GM23338 (cell line): ENCODE results near the gene ASAP2. TPM values are rescaled to one million over a fixed set of nuclear protein-coding genes. Genes with fewer than 3 reads are reported as not detected.

Experiments used
- ATAC-seq: fragments of 200-7000 bp; cut with Tn5 transposase; 3 replicates; pipeline ENCODE4 v1.9.1; 2020
- DNase-seq: peaks from one replicate; pipeline ENCODE4 v3.0.0-alpha.2; 2015; ENCODE audit warnings: low spot score
- H2AFZ ChIP-seq: fragments of 200-600 bp; sonication (generic); 2 replicates; pipeline ENCODE4 v1.8.0; 2016; ENCODE audit warnings: antibody characterized with exemption, mild to moderate bottlenecking, moderate library complexity
- H3F3A ChIP-seq: fragments of 200-600 bp; sonication (generic); replicated peaks from 2 replicates; pipeline ENCODE4 v1.8.0; 2017; ENCODE audit warnings: antibody characterized with exemption, mixed run types, low read depth
- H3K27ac ChIP-seq: fragments of 200-600 bp; sonication (generic); 2 replicates; pipeline ENCODE4 v1.6.1; 2016; ENCODE audit warnings: low read depth
- H3K27me3 ChIP-seq: fragments of 200-600 bp; sonication (generic); 2 replicates; pipeline ENCODE4 v1.8.0; 2016; ENCODE audit warnings: mild to moderate bottlenecking, mixed run types, moderate library complexity; ENCODE audit not compliant: insufficient read depth
- H3K36me3 ChIP-seq: fragments of 200-600 bp; sonication (generic); 2 replicates; pipeline ENCODE4 v1.8.0; 2016; ENCODE audit warnings: mild to moderate bottlenecking; ENCODE audit not compliant: insufficient read depth
- H3K4me1 ChIP-seq: fragments of 200-600 bp; sonication (generic); 2 replicates; pipeline ENCODE4 v1.8.0; 2016; ENCODE audit warnings: mild to moderate bottlenecking, moderate library complexity; ENCODE audit not compliant: insufficient read depth
- H3K4me2 ChIP-seq: fragments of 200-600 bp; sonication (generic); 2 replicates; pipeline ENCODE4 v1.7.1; 2017; ENCODE audit warnings: mixed run types
- H3K4me3 ChIP-seq: fragments of 200-600 bp; sonication (generic); 2 replicates; pipeline ENCODE4 v1.6.1; 2016; ENCODE audit warnings: mixed run types
- H3K79me2 ChIP-seq: fragments of 200-600 bp; sonication (generic); replicated peaks from 2 replicates; pipeline ENCODE4 v1.8.0; 2017; ENCODE audit warnings: mild to moderate bottlenecking; ENCODE audit not compliant: insufficient read depth
- H3K9me2 ChIP-seq: fragments of 200-600 bp; sonication (generic); 2 replicates; pipeline ENCODE4 v1.8.0; 2017; ENCODE audit not compliant: insufficient read depth
- H4K20me1 ChIP-seq: fragments of 200-600 bp; sonication (generic); replicated peaks from 2 replicates; pipeline ENCODE4 v1.8.0; 2017; ENCODE audit warnings: mild to moderate bottlenecking; ENCODE audit not compliant: insufficient read depth
- H3K27ac Mint-ChIP-seq: 2 replicates; pipeline ENCODE4 v1.8.0; 2020; ENCODE audit warnings: inconsistent platforms, mild to moderate bottlenecking, moderate library complexity, mixed read lengths
- H3K27me3 Mint-ChIP-seq: 3 replicates; pipeline ENCODE4 v1.8.0; 2022; ENCODE audit warnings: low read depth, mild to moderate bottlenecking, moderate library complexity, mixed read lengths, inconsistent platforms; ENCODE audit not compliant: insufficient read depth, poor library complexity
- H3K36me3 Mint-ChIP-seq: 3 replicates; pipeline ENCODE4 v1.8.0; 2021; ENCODE audit warnings: low read depth, mild to moderate bottlenecking, inconsistent platforms, moderate library complexity, mixed read lengths
- H3K4me1 Mint-ChIP-seq: 3 replicates; pipeline ENCODE4 v1.8.0; 2020; ENCODE audit warnings: mild to moderate bottlenecking, inconsistent platforms, mixed read lengths
- H3K4me3 Mint-ChIP-seq: 3 replicates; pipeline ENCODE4 v1.8.0; 2021; ENCODE audit warnings: moderate library complexity, mild to moderate bottlenecking, inconsistent platforms, mixed read lengths
- H3K9me3 Mint-ChIP-seq: 3 replicates; pipeline ENCODE4 v1.8.0; 2020; ENCODE audit warnings: moderate library complexity, mild to moderate bottlenecking, inconsistent platforms, mixed read lengths
- CREB1 ChIP-seq: fragments of 250-450 bp; sonication (Bioruptor Pico); IDR thresholded peaks from 2 replicates; pipeline ENCODE4 v1.5.0; 2020; ENCODE audit warnings: low read depth, mild to moderate bottlenecking, moderate library complexity
- CTCF ChIP-seq, 2 experiments: fragments of 200-600 bp in 1 of 2; sonication (generic) in 1 of 2; conservative IDR thresholded peaks; 2 replicates each; pipeline versions ENCODE4 v1.5.1 to v1.6.1; 2016 to 2017; ENCODE audit warnings: antibody characterized with exemption in 2 of 2, low read depth in 2 of 2, mild to moderate bottlenecking in 2 of 2, moderate library complexity in 1 of 2
- ETS1 ChIP-seq: IDR thresholded peaks from 2 replicates; pipeline ENCODE4 v1.6.1; 2016; ENCODE audit warnings: antibody characterized with exemption
- EZH2 ChIP-seq: fragments of 200-600 bp; sonication (generic); IDR thresholded peaks from one replicate; pipeline ENCODE4 v1.8.0; 2017; ENCODE audit warnings: antibody characterized with exemption, mild to moderate bottlenecking, low read depth; ENCODE audit not compliant: unreplicated experiment
- EZH2phosphoT487 ChIP-seq: fragments of 200-600 bp; sonication (generic); IDR thresholded peaks from one replicate; pipeline ENCODE4 v1.8.1; 2018; ENCODE audit warnings: antibody characterized with exemption; ENCODE audit not compliant: unreplicated experiment
- JUNB ChIP-seq: IDR thresholded peaks from one replicate; pipeline ENCODE4 v1.6.1; 2016; ENCODE audit warnings: antibody characterized with exemption; ENCODE audit not compliant: unreplicated experiment
- NANOG ChIP-seq: IDR thresholded peaks from 2 replicates; pipeline ENCODE4 v1.6.1; 2016; ENCODE audit warnings: antibody characterized with exemption, borderline replicate concordance
- POLR2AphosphoS5 ChIP-seq: IDR thresholded peaks from 2 replicates; pipeline ENCODE4 v1.6.1; 2016; ENCODE audit warnings: antibody characterized with exemption, low read depth
- REST ChIP-seq: IDR thresholded peaks from one replicate; pipeline ENCODE4 v1.6.1; 2018; ENCODE audit warnings: antibody characterized with exemption; ENCODE audit not compliant: unreplicated experiment
- STAT1 ChIP-seq: IDR thresholded peaks from one replicate; pipeline ENCODE4 v1.6.1; 2016; ENCODE audit warnings: antibody characterized with exemption; ENCODE audit not compliant: unreplicated experiment
- ZNF114 ChIP-seq: fragments of 250-450 bp; sonication (Bioruptor Pico); IDR thresholded peaks from 2 replicates; pipeline ENCODE4 v1.5.0; 2020; ENCODE audit warnings: mild to moderate bottlenecking, moderate library complexity
- ZNF331 ChIP-seq: fragments of 250-450 bp; sonication (Bioruptor Pico); IDR thresholded peaks from 2 replicates; pipeline ENCODE4 v1.5.0; 2020; ENCODE audit warnings: low read depth, mild to moderate bottlenecking, moderate library complexity
- polyA plus RNA-seq: library from polyadenylated mRNA; unstranded; fragments of >200 nt; fragmentation: Nextera tagmentation; extraction: Ambion mirVana; gene quantifications from 2 replicates; pipeline ENCODE4 v1.2.1, GENCODE V29; 2016
- total RNA-seq: library from RNA; depleted of rRNA; stranded (reverse); fragments of >200 nt; shearing (Covaris generic); gene quantifications from 2 replicates; pipeline ENCODE4 v1.2.3, GENCODE V29; 2014

ASAP2 gene
- total and polyA plus RNA-seq, 2 experiments from 2014 or later, result 2.6 to 15.6 TPM

- no peak overlapping the region for H3K4me2 ChIP-seq
- H3K9me2 ChIP-seq, result no peaks in the 10 kb centered on the region
- Mint-ChIP-seq H3K4me3 (no peak overlapping the region), H3K4me1 (peaks cover 42% of the 10 kb centered on the region), H3K27me3 (no peaks in the 10 kb centered on the region), H3K9me3 (no peaks in the 10 kb centered on the region), H3K27ac (no peak overlapping the region), H3K36me3 (no peaks in the 10 kb centered on the region)
- peak; percentile 44 for ATAC-seq
- no peaks in the 10 kb centered on the region for H3K79me2 ChIP-seq
- peaks cover 16% of the 10 kb centered on the region for H3K4me1 ChIP-seq
- H3K27me3 ChIP-seq, result no peaks in the 10 kb centered on the region
- H3K4me3 ChIP-seq, result no peak overlapping the region
- H3F3A ChIP-seq, result no peaks in the 10 kb centered on the region
- TF ChIP-seq EZH2phosphoT487, result no peak
- H4K20me1 ChIP-seq, result no peaks in the 10 kb centered on the region
- peak; percentile 51 for DNase-seq
- H2AFZ ChIP-seq, result no peak overlapping the region
- no peaks in the 10 kb centered on the region for H3K36me3 ChIP-seq
- H3K27ac ChIP-seq, result no peak overlapping the region
Observed at GRCh38 chr2:9174771-9175437, 31.7 kb upstream of the ASAP2 start.

GRCh38 chr2:9178110-9178903 lies 28.3 kb upstream of the ASAP2 start:
- Histone ChIP-seq H3K4me3 (no peak overlapping the region), H3K27me3 (no peaks in the 10 kb centered on the region), H3F3A (no peaks in the 10 kb centered on the region), H3K9me2 (no peaks in the 10 kb centered on the region), H3K36me3 (no peaks in the 10 kb centered on the region), H3K27ac (no peak overlapping the region), H3K4me2 (no peak overlapping the region), H3K4me1 (peaks cover 7% of the 10 kb centered on the region; the same call in 1 of the 2 replicates), H4K20me1 (no peaks in the 10 kb centered on the region), H2AFZ (no peak overlapping the region), H3K79me2 (no peaks in the 10 kb centered on the region)
- H3K27ac Mint-ChIP-seq, result no peak overlapping the region
- peak; percentile 40 for DNase-seq
- ATAC-seq, result peak; percentile 61
- no peaks in the 10 kb centered on the region for H3K36me3 Mint-ChIP-seq
- H3K27me3 Mint-ChIP-seq, result peaks cover 2% of the 10 kb centered on the region
- H3K9me3 Mint-ChIP-seq, result no peaks in the 10 kb centered on the region; the same call in 2 of the 3 replicates
- H3K4me1 Mint-ChIP-seq, result peaks cover 31% of the 10 kb centered on the region
- no peak overlapping the region for H3K4me3 Mint-ChIP-seq
- no peak for TF ChIP-seq CTCF (conservative IDR thresholded peaks at IDR 0.05; ENCODE audit: low read depth in 2 of 2)
- TF ChIP-seq ZNF331 (CRISPR knock-in tag), result no peak
- no peak for TF ChIP-seq CREB1 (CRISPR knock-in tag)
- TF ChIP-seq JUNB, result no peak
- TF ChIP-seq EZH2, result no peak
- no peak for TF ChIP-seq POLR2AphosphoS5
- TF ChIP-seq EZH2phosphoT487, result no peak
- TF ChIP-seq REST, result no peak
- no peak for TF ChIP-seq ZNF114
- TF ChIP-seq STAT1, result no peak
- no peak for TF ChIP-seq ETS1
- TF ChIP-seq NANOG, result no peak
